ENCODE data around the gene ARHGAP45.
"Not testable (repeated sequence)": the region's sequence is repeated elsewhere in the genome, so short reads cannot be mapped to it uniquely, and the experiment has no call there.

The ARHGAP45 gene

GRCh38 chr19:1066748-1067340 is at the start of gene ARHGAP45:
Gene ARHGAP45 (plus strand): TSS chr19:1067167. CDS start chr19:1067406, 239 bp downstream.
- peak; percentile 89 for DNase-seq

DNA sequence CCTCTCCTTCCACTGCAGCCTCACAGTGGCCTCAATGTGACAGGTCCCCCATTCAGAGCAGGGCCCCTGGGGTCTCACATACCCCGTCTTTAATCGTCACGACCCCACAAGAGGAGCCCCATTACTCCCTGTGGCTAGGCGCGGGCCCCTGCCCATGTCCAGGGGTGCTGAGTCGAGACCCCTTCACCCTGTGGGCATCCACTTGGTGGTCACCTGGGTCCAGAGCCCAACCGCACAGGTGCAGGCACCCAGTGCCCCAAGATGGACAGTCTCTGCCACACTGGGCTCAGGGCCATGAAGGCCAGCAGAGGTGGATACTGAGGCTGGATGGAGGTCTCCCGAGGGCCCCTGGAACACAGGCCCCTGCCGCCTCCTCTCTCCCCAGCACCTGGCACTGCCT is 49.1 kb upstream of the ARHGAP45 start:
- no peak for DNase-seq

GRCh38 chr19:1018393-1018792 is 48.6 kb upstream of the ARHGAP45 start:
- no peak for DNase-seq

DNA sequence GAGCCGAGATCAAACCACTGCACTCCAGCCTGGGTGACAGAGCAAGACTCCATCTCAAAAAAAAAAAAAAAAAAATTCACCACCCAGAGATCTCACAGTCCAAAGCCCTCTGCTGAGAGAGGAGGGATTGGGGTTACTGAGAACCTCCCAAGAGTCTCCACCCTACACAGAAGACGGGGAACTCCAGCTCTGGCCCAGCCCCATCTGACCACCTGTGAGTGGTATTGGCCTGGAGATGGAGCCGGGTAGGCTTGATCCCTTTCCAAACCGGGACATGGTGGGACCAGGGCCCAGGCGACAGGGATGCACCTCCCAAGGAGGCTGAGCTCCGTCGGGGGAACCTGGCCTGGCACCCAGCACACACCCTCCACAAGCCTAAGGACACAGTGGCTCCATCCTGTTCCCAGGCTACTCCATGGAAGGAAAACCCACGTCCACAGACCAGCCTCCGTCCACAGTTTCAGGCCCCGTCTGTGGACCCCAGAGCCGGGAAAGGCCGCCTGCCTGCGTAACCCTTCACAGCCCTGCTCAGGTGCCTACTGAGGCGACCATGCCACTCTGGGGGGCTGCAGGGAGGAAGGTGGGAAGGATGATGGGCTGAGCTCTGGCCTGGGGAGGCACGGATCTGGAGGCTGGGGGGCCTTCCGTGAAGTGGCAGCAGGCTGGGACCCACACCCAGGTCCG is 47.9 kb upstream of the ARHGAP45 start:
- no peak for DNase-seq

DNA sequence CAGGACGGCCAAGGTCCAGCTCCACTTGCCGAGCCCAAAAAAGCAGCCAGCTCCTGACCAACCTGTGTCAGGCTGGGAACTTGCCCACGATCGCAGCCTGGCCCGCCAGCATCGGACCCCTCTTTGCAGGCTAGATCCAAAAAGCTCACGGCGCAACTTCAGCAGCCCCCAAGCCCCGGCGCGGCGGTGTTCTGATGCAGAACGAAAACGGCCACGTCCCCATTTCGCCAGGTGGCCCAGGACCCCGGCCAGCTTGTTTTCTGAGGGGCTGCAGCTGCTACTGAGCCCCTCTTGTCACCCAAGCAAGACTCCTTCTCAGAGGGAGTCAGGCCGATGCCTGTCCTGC is 47.4 kb upstream of the ARHGAP45 start:
- DNase-seq = no peak

DNA sequence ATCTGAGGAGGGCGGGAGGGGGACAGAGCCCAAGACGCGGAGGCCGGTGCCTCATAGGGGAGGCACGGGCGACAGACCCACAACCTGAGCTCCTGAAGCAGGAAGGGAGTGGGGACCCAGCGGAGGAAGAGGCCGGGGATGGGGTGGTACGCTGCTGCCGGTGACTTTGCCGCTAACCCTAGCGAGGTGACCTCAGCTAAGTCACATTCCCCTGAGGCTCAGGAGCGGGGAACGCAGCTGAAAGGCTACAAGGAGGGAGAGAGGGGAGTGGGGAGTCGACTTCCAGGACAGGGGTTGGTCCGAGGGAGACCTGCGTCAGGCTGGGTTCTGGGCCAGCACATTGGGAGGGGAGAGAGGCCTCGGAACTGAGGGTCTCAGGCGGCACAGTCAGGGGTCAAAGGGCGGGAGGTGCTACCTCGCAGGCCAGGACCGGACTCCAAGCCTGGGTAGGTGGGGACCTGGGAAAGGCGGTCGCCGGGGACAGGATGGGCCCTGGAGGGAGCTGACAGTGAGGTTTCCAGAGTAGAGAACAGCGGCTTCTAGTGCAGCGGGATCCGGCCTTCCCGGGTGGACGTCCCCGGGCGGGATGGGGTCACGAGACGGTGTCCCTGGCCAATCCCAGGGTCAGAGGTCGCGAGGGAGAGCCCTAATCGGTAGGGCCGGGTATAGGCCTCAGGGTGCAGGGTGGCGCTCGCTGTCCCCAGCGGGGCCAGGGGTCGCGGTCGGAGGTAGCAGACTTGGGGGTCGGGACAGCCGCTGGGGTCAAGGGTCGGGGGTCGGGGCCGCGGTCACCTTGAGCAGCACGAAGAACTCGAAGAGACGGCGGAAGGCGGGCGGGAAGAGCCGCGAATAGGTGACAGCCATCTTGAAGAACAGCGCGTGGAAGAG is 46.7 kb upstream of the ARHGAP45 start:
- DNase-seq = peak; percentile 54

DNA sequence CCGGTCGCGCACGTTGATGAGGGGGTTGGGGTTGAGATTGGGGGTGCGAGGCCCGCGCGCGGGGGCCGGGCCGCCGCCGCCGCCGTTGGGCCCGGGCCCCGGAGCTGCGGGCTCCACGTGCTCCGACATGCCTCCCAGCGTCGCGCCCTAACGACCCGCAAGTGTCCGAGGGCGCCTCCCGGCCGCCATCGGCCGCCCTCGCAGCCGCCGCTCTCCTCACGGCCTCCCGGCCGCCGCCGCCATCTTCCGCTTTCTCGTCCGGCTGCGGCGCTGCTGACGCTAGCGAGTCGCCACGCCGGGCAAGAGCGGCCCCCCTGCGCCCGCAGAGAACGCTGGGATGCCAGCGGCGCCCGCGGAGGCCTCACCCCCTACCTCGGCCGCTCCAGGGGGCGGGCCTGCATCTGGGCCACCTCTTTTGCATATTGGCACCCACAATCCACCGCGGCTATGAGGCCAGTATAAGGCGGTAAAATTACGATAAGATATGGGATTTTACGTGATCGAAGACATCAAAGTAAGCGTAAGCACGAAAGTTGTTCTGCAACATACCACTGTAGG is 46.0 kb upstream of the ARHGAP45 start, which contains the start of gene TMEM259:
Gene TMEM259 (minus strand): TSS at position 256 of the 558 bp plus-strand sequence. CDS start 127 bp downstream, at position 129.
- peak; percentile 97 for DNase-seq

- not testable (repeated sequence) for DNase-seq
Measured at GRCh38 chr19:1023883-1024188, 43.1 kb upstream of the ARHGAP45 start.

GRCh38 chr19:1025080-1025479 is 41.9 kb upstream of the ARHGAP45 start:
- DNase-seq = not testable (repeated sequence)

- DNase-seq = peak; percentile 62
Measured at GRCh38 chr19:1025960-1026782, 40.8 kb upstream of the ARHGAP45 start, which contains the start of gene CNN2. Gene CNN2 (plus strand): TSS chr19:1026608. CDS start chr19:1026662, 54 bp downstream.

GRCh38 chr19:1026783-1027649 is 40.0 kb upstream of the ARHGAP45 start:
- no peak for DNase-seq

- DNase-seq = no peak
Measured at GRCh38 chr19:1027650-1028061, 39.3 kb upstream of the ARHGAP45 start.

- peak; percentile 49 for DNase-seq
Measured at GRCh38 chr19:1028062-1028926, 38.7 kb upstream of the ARHGAP45 start.

DNA sequence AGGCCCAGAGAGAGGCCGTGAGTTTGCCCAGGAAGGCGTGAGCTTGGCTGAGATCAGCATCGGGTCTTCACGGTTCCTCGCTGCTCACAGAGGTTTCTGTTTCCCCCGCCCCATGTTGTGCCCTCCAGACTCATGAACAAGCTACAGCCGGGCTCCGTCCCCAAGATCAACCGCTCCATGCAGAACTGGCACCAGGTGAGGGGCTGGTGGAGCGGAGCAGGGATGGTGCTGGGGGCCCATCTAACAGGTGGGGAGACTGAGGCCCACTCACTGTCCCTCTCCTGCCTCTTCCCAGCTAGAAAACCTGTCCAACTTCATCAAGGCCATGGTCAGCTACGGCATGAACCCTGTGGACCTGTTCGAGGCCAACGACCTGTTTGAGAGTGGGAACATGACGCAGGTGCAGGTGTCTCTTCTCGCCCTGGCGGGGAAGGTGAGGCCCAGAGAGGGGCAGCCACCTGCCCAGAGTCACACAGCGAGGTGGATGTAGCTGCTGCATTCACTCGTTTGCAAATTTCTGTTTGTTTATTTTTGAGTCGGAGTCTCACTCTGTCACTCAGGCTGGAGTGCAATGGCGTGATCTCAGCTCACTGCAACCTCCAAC is 34.6 kb upstream of the ARHGAP45 start:
- no peak for DNase-seq

- DNase-seq = peak; percentile 35
Measured at GRCh38 chr19:1035998-1036621, 30.9 kb upstream of the ARHGAP45 start.

DNA sequence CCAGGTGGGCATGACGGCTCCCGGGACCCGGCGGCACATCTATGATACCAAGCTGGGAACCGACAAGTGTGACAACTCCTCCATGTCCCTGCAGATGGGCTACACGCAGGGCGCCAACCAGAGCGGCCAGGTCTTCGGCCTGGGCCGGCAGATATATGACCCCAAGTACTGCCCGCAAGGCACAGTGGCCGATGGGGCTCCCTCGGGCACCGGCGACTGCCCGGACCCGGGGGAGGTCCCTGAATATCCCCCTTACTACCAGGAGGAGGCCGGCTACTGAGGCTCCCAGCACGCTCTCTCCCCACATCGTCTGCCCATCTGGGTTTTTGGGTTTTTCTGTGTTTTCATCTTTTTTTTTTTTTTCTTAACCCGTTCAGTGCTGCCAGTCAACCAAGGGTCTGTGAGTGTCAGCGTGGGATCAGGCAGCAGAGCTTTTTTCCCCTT is 29.3 kb upstream of the ARHGAP45 start:
- DNase-seq = peak; percentile 16

- DNase-seq = peak; percentile 15
Measured at GRCh38 chr19:1038978-1039645, 27.9 kb upstream of the ARHGAP45 start.

GRCh38 chr19:1039646-1040475 is 27.1 kb upstream of the ARHGAP45 start, which contains the start of gene ABCA7:
Gene ABCA7 (plus strand): TSS chr19:1040107. CDS start chr19:1041362, 1,255 bp downstream.
- DNase-seq = peak; percentile 100

All from activated CD8-positive, alpha-beta memory T cell treated with anti-CD3 and anti-CD28 coated beads, Interleukin-2, amount 50 U/mL, for 4 hours (primary cell).